Fibroblast of skin of right biceps (primary cell): Measurements from ENCODE around the gene ZKSCAN2.

Experiments
- DNase-seq: peaks from one replicate; pipeline ENCODE4 v3.0.0-alpha.2; 2013

ZKSCAN2 gene

DNA sequence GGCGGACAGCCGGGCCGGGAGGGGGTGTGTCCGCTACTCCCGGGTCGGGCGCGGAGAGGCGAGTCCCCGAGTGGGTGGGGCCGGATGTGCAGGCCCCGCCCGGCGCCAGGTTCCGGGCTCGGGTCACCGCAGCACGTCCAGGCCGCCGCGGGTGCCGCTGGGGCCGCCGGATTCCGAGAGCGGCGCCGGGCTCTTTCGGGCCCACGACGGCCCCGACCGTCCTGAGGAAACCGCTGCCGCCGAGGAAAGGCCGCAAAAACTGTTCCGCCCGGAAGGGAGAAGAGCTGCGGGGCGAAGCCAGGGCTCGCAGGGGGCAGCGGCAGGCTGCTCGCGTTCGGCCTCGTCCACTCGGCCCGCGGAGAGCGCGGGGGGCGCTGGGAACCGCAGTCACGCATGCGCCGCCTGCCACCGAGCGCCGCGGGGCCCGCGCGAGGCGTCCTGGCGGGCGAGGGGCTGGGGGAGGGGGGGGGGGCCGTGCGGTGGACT, at the start of gene ZKSCAN2:
Gene ZKSCAN2, minus strand, starts transcription at position 376 of the 486 bp plus-strand sequence. CDS start 718 bp downstream, outside the sequence.
- DNase-seq, result peak; percentile 90

DNA sequence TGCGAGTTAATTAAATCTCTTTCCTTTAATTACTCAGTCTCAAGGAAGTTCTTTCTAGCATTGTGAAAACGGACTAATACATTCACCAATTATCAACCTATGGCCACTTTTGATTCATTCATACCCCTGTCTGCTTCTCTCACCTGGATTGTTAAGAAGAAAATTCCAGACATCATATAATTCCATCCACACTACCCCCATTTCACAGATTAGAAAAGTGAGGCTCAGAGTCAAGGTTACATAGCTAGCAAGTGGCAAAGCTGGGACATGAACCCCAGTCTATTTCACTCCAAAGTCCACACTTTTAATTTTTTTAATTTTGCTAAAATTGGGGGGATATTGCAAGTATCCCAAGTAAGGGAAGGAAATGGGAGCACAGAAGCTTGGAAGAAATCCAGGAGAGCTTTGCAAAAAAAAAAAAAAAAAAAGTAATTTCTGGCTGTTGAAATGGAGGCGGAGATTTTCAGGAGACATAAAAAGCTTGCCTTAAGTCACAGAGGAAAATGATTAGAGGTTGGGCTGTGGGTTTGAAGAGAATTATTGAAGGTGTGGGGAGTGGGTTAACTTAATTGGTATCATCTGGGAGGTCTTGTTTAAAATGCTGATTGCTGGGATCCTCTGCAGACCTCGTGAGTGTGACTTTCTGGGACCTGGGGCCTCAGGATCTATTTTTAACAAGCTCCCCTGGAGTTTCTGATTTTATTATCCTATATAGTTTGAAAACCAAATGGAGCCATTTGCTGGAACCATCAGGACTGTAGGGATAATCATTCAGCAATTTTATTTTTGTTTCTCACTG, 42.3 kb upstream of the ZKSCAN2 start:
- no peak for DNase-seq

DNA sequence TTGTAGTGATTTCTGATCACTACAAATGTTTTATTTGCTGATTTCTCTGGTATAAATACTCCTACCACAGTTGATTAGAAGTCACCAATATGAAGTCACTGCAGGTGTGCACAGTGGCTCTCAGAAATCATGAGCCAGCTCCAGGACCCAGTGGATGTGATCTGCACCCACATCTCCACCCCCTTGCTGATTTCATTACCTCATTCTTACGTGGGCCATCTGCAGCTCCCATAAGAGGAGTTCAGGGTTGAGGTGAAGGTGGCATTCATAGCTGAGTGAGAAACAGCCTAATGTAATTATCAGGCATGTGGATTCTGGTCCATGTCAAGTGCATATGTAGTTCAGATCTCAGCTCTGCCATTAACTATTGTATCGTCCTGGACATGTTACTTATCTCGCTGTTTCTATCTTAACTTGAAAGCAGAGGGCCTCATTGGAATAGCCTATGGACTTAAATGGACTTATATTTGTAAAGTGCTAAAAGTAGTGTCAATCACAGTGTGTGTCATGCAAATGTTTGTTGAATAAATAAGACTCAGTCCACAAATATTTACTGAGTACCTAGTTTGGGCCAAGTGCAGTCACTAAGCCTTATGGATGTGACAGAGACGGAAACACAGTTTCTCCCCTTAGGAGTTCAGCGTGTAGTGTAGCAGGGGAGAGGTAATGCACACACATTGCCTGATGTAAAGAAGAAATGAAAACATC, 40.7 kb upstream of the ZKSCAN2 start:
- no peak for DNase-seq

- no peak for DNase-seq
These were observed 39.6 kb upstream of the ZKSCAN2 start for GRCh38 chr16:25297151-25297787.

DNA sequence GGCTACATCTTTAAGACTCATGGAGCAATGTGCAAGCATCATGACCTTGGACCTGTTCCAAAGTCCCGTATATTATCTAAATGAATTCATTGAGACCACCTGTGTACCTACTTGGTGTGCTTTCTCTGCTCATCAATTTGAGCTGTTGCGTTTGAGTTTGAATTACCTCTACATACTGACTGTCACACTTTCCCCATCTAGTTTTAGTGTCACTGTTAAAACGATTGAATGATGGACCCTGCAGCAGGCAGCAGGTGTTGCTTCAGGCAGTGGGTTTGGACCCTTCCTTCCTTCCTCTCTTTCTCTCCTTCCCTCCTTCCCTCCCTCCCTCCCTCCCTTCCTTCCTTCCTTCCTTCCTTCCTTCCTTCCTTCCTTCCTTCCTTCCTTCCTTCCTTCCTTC, 33.9 kb upstream of the ZKSCAN2 start:
- DNase-seq, result no peak

DNA sequence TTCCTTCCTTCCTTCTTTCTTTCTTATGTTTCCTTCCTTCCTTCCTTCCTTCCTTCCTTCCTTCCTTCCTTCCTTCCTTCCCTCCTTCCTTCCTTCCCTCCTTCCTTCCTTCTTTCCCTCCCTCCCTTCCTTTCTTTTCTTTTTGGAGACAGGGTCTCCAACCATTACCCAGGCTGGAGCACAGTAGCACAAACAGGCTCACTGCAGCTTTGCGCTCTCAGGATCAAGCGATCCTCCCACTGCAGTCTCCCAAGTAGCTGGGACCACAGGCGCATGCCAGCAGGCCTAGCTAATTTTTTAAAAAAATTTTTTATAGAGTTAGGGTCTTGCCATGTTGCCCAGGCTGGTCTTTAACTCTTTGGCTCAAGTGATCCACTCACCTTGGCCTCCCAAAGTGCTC, 31.8 kb upstream of the ZKSCAN2 start:
- no peak for DNase-seq

DNA sequence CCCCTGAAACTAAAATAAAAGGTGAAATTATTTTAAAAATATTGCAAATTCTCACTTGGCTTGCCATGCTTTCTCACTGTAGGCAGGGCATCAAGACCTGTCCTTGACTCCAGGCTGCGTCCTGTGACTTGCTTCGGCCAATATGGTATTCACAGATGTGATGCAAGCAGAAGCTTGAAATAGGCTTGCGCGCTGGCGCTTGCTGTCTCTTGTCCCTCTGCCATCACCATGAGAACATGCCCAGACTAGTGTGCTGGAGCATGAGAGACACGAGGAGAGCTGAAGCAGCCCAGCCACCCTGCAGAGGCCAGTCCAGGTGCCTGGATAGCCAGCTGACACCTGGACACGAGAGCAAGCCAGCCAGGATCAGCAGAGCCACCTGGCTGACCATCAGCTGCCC, 21.8 kb upstream of the ZKSCAN2 start:
- no peak for DNase-seq

GRCh38 chr16:25271421-25271820, 13.8 kb upstream of the ZKSCAN2 start:
- no peak for DNase-seq

DNA sequence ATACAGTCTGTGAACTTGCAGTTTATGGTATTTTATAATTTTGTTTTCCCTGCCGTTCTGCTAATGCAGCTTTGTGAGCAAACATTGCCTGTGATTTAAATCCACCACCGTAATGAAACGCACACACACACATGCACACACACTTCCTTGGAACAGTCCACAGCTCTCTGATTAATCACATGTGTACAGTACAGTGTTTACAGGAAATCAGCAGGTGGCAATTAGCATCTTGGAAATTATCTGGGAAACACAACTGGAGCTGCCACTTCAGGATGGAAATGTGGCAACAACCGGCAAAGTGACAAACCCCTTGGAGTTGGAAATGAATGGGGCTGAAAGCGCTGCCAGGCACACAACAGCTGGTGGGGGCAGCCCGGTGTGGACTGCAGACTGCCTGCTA, 12.9 kb upstream of the ZKSCAN2 start:
- DNase-seq, result no peak

DNA sequence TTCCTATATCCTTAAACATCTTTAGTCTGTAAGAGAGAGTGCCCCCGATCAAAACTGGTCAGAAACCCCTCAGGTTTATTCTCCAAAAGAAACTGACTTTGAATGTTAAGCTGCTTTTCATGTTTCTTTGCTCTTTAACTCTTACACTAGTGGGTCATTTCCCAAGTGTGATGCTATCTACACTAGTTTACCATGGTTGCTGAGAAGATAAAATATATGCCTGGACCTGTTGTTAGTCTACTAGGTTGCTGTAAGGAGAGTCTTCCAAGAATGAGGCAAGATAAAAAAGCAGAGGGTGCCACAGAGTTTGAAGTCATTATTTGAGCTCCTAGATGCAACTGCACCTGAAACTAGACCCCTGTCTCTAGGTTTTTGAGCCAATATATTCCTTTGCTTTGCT, 12.2 kb upstream of the ZKSCAN2 start:
- no peak for DNase-seq

GRCh38 chr16:25265968-25266367, 8.3 kb upstream of the ZKSCAN2 start:
- no peak for DNase-seq

DNA sequence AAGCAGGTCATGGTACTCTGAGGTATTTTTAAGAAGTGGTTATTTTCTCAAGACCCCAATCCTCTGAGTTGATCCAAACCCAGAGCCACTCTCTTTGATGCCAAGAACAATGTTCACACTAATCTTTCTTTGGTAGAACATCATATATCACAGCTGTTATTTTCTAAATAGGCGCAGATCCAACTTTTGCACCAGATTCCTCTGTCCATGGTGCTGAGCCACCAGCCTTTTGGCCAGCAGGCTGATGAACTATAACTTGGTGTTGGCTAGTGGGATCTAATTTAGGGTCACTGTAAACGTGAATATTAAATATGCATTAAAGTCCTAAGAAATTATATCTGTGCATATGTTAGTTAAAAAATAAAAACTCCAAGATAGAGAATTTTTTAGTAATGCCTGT, 7.0 kb upstream of the ZKSCAN2 start:
- DNase-seq, result peak; percentile 21

- no peak for DNase-seq
These were observed 2.8 kb upstream of the ZKSCAN2 start for GRCh38 chr16:25260416-25260815.

DNA sequence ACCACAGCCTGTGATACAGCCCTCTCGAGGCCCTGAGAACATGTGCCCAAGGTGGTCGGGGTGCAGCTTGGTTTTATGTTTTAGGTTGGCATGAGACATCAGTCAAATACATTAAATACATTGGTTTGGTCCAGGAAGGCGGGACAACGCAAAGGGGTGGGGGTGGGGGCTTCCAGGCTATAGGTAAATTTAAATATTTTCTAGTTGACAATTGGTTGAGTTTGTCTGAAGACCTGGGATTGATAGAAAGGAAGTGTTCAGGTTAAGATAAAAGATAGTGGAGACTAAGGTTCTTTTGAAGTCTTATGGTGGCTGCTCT, 1.2 kb upstream of the ZKSCAN2 start:
- DNase-seq, result no peak

DNA sequence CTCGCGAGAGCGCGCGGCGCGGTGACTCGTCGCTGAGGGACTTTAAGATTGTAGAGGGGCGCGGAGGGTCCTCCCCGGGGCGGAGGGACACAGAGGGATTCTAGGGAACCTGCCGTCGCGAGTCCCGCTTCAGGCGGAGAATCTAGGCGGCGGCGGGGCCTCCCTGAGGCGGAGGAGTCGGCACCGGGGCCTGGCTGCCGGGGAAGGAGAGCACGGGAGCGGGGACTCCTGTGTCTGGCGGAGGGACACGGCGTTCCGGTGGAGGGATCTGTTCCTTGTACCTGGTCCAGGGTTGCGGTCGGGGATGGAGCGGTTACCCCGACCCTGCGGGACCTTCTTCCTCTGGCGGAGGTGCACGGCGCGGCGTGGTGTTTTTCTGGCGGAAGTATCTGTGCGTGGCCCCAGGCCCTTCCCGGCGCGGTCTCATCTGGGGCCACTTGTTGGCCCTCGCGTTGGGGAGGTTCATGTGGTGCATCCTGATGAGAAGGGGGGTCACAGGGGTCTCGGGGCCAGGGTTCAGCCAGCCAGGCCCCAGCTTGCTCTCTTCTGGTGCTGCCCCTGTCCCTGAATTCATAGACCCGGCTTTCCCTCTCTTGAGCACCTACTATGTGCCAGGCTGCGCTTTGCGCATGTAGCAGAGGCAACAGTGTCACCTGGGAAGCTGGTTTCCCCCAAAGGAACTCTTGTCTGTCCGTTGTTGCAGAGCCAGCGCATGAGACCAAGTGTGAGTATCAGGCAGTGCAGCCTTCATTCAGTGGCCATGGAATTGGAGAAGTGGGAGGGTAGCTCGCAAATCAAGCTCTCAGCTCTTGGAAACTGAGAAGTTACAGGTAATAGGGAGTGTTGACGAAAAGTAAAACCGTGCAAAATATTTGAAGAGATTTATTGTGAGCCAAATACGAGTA, 563 bp upstream of the ZKSCAN2 start:
- peak; percentile 92 for DNase-seq

- DNase-seq, result peak; percentile 16
These were observed 763 bp downstream of the ZKSCAN2 start for GRCh38 chr16:25256695-25257469.

GRCh38 chr16:25253322-25253721, 4.3 kb downstream of the ZKSCAN2 start:
- no peak for DNase-seq

DNA sequence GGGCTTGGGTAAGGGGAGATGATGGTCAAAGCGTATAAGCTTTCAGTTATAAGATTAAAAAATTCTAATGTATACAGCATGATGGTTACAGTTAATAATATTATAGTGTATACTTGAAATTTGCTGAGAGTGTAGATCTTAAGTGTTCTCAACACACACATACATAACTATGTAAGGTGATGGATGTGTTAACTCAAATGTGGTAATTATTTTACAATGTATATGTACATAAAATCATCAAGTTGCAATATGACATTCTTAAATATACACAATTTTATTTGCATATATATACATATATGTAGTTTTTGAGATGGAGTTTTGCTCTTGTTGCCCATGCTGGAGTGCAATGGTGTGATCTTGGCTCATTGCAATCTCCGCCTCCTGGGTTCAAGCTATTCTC, 7.2 kb downstream of the ZKSCAN2 start:
- DNase-seq, result no peak

- no peak for DNase-seq
These were observed 21.7 kb downstream of the ZKSCAN2 start for GRCh38 chr16:25235991-25236390.

GRCh38 chr16:25228372-25228771, 29.3 kb downstream of the ZKSCAN2 start:
- no peak for DNase-seq

- DNase-seq, result no peak
These were observed 32.8 kb downstream of the ZKSCAN2 start for GRCh38 chr16:25224731-25225319.

DNA sequence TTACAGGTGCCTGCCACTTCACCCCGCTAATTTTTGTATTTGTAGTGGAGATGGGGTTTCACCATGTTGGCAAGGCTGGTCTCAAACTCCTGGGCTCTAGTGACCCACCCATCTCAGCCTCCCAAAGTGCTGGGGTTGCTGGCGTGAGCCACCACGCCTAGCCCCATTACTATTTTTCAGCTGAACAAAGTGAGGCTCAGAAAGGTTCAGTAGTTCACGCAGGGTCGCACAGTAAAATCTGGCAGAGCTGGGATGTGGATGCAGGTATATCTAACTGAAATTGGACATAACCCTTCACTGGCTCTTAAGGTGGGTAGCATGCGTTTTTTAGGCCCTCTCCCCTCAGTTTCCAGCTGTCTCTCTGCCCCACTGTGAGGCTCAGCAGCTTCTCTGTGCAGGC, 33.7 kb downstream of the ZKSCAN2 start:
- no peak for DNase-seq
